Measurements from ENCODE around the gene PLP2.

DNA sequence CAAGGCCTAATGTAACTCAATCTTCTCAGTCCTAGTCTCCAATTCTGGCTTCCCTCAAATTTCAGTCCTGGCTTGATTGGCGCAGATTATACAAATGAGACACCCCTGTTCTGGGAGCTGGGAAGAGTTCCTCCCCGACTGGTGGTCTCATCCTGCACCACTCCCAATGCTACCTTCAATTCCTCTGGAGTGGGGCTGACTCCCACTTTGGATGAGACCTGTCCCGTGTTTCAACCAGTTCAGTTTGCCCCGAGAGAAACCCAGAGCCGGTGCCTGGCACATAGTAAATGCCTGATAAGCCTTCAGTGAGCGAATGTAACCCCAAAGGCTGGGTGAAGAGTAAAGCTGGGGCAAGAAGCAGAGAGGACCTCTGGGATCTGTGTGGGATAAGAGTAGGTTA, 32.3 kb downstream of the PLP2 start:
- TF ChIP-seq, protein P1, sequence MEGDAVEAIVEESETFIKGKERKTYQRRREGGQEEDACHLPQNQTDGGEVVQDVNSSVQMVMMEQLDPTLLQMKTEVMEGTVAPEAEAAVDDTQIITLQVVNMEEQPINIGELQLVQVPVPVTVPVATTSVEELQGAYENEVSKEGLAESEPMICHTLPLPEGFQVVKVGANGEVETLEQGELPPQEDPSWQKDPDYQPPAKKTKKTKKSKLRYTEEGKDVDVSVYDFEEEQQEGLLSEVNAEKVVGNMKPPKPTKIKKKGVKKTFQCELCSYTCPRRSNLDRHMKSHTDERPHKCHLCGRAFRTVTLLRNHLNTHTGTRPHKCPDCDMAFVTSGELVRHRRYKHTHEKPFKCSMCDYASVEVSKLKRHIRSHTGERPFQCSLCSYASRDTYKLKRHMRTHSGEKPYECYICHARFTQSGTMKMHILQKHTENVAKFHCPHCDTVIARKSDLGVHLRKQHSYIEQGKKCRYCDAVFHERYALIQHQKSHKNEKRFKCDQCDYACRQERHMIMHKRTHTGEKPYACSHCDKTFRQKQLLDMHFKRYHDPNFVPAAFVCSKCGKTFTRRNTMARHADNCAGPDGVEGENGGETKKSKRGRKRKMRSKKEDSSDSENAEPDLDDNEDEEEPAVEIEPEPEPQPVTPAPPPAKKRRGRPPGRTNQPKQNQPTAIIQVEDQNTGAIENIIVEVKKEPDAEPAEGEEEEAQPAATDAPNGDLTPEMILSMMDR (IDR thresholded peaks at IDR 0.05) = no peak
- TF ChIP-seq POLR2A (IDR thresholded peaks at IDR 0.05) = no peak

Measured in thyroid gland (tissue), 4 donors.